HCT116 (cell line): ENCODE results near the gene DHRSX. TPM values are rescaled to one million over a fixed set of nuclear protein-coding genes. Genes with fewer than 3 reads are reported as not detected.

Experiments
- ATAC-seq: fragments of 200-7000 bp; cut with Tn5 transposase; 2 replicates; pipeline ENCODE4 v1.9.1; 2020; ENCODE audit warnings: mild to moderate bottlenecking, moderate library complexity
- BruUV-seq: library from RNA; stranded (reverse); fragments of 400-500 nt; replicated peaks from 2 replicates; lab custom pipeline; 2021; lab: Mats Ljungman, UMichigan
- CTCF ChIA-PET: fragments of 300-600 bp; sonication (Branson Sonifier 250); formaldehyde crosslinking; loops from one replicate; lab custom pipeline; 2021; ENCODE audit warnings: antibody characterized with exemption; lab: Charles Lee
- POLR2A ChIA-PET: fragments of 300-600, 350-600 bp; sonication (Branson Sonifier 250); formaldehyde crosslinking; loops from one replicate; lab custom pipeline; 2021; ENCODE audit warnings: antibody characterized with exemption; lab: Charles Lee
- RAD21 ChIA-PET, 2 experiments: fragments of 300-600 bp; sonication (Branson Sonifier 250); formaldehyde crosslinking; loops; one replicate each; lab custom pipeline; 2023; ENCODE audit warnings: low total read pairs in 2 of 2; ENCODE audit not compliant: uncharacterized antibody in 2 of 2, unreplicated experiment in 2 of 2, low non-redundant PET in 1 of 2; lab: Charles Lee
- DNase-seq: peaks from one replicate; pipeline ENCODE4 v3.0.0-alpha.2; 2010; ENCODE audit warnings: low read depth, low spot score
- H2AFZ ChIP-seq: fragments of 200-600 bp; shearing (Covaris generic), sonication (generic); 2 replicates; pipeline ENCODE4 v1.6.1; 2017; ENCODE audit warnings: low read depth, mixed run types, mixed read lengths, antibody characterized with exemption, low read length; ENCODE audit not compliant: poor library complexity, severe bottlenecking
- H3K27ac ChIP-seq: 2 replicates; pipeline ENCODE4 v1.5.1; 2012; ENCODE audit warnings: low read depth, low read length
- H3K27me3 ChIP-seq: fragments of 200-600 bp; sonication (generic); 2 replicates; pipeline ENCODE4 v1.6.1; 2016; ENCODE audit warnings: mixed run types, low read length, mixed read lengths; ENCODE audit not compliant: insufficient read depth
- H3K36me3 ChIP-seq, 2 experiments: fragments of 200-500 bp in 1 of 2; fragments of 200-600 bp in 1 of 2; sonication (Bioruptor generic) in 1 of 2; sonication (generic) in 1 of 2; 2 replicates each; pipeline versions ENCODE4 v1.5.1 to v1.6.1; 2014 to 2016; ENCODE audit warnings: low read length in 2 of 2, inconsistent platforms in 1 of 2, mixed read lengths in 1 of 2, mixed run types in 1 of 2; ENCODE audit not compliant: insufficient read depth in 2 of 2, control insufficient read depth in 1 of 2
- H3K4me1 ChIP-seq, 2 experiments: fragments of 200-600 bp in 1 of 2; sonication (generic) in 1 of 2; 2 replicates each; pipeline versions ENCODE4 v1.5.1 to v1.6.1; 2012 to 2017; ENCODE audit warnings: low read length in 2 of 2, inconsistent platforms in 1 of 2, mild to moderate bottlenecking in 1 of 2, mixed read lengths in 1 of 2, mixed run types in 1 of 2, moderate library complexity in 1 of 2; ENCODE audit not compliant: insufficient read depth in 2 of 2, control insufficient read depth in 1 of 2
- H3K4me2 ChIP-seq: fragments of 200-600 bp; sonication (generic); 2 replicates; pipeline ENCODE4 v1.6.1; 2017; ENCODE audit warnings: mixed run types, low read length, mixed read lengths
- H3K4me3 ChIP-seq, 2 experiments: fragments of 200-600 bp in 1 of 2; sonication (generic) in 1 of 2; replicated peaks in 1 of 2; 2 replicates each; pipeline ENCODE4 v1.5.1; 2011 to 2016; ENCODE audit warnings: low read length in 2 of 2, control low read depth in 1 of 2, low read depth in 1 of 2, mild to moderate bottlenecking in 1 of 2, mixed read lengths in 1 of 2, mixed run types in 1 of 2
- H3K79me2 ChIP-seq: fragments of 200-600 bp; sonication (generic); 2 replicates; pipeline ENCODE4 v1.6.1; 2017; ENCODE audit warnings: mild to moderate bottlenecking, mixed run types, low read length, moderate library complexity, mixed read lengths; ENCODE audit not compliant: insufficient read depth
- H3K9ac ChIP-seq: fragments of 200-600 bp; sonication (generic); 2 replicates; pipeline ENCODE4 v1.6.1; 2016; ENCODE audit warnings: low read length, mixed read lengths
- H3K9me2 ChIP-seq: fragments of 200-600 bp; sonication (generic), shearing (Covaris generic); 2 replicates; pipeline ENCODE4 v1.6.1; 2017; ENCODE audit warnings: mixed run types, mild to moderate bottlenecking, moderate library complexity; ENCODE audit not compliant: insufficient read depth
- H3K9me3 ChIP-seq, 2 experiments: fragments of 200-500 bp in 1 of 2; fragments of 200-600 bp in 1 of 2; sonication (Bioruptor generic) in 1 of 2; sonication (generic) in 1 of 2; 2 replicates each; pipeline ENCODE4 v1.6.1; 2014 to 2017; ENCODE audit warnings: low read length in 2 of 2, mixed read lengths in 2 of 2, inconsistent platforms in 1 of 2, low read depth in 1 of 2, mild to moderate bottlenecking in 1 of 2, mixed run types in 1 of 2, moderate library complexity in 1 of 2; ENCODE audit not compliant: control insufficient read depth in 1 of 2, insufficient read depth in 1 of 2
- H4K20me1 ChIP-seq: fragments of 200-600 bp; sonication (generic), shearing (Covaris generic); 2 replicates; pipeline ENCODE4 v1.6.1; 2017; ENCODE audit warnings: mixed run types, mild to moderate bottlenecking, moderate library complexity; ENCODE audit not compliant: insufficient read depth
- CBX3 ChIP-seq: IDR thresholded peaks from 2 replicates; pipeline ENCODE4 v1.6.1; 2012; ENCODE audit warnings: low read depth
- CEBPB ChIP-seq: IDR thresholded peaks from 2 replicates; pipeline ENCODE4 v1.6.1; 2012; ENCODE audit warnings: low read depth
- CTCF ChIP-seq, 3 experiments: fragments of 200-600 bp in 1 of 3; sonication (generic) in 1 of 3; IDR thresholded peaks in 2 of 3; conservative IDR thresholded peaks in 1 of 3; 2 replicates each; pipeline ENCODE4 v1.5.1; 2012 to 2017; ENCODE audit warnings: low read depth in 2 of 3, low read length in 2 of 3, antibody characterized with exemption in 1 of 3, borderline replicate concordance in 1 of 3, control low read depth in 1 of 3, mild to moderate bottlenecking in 1 of 3, mixed read lengths in 1 of 3, mixed run types in 1 of 3, moderate library complexity in 1 of 3; ENCODE audit not compliant: insufficient read depth in 1 of 3
- EGR1 ChIP-seq: IDR thresholded peaks from 2 replicates; pipeline ENCODE4 v1.6.1; 2012; ENCODE audit warnings: low read depth
- ELF1 ChIP-seq: IDR thresholded peaks from 2 replicates; pipeline ENCODE4 v1.6.1; 2012; ENCODE audit warnings: low read depth, borderline replicate concordance
- EZH2 ChIP-seq: fragments of 200-600 bp; sonication (generic); IDR thresholded peaks from 2 replicates; pipeline ENCODE4 v1.6.1; 2017; ENCODE audit warnings: antibody characterized with exemption, mixed run types
- EZH2phosphoT487 ChIP-seq: fragments of 200-600 bp; IDR thresholded peaks from 2 replicates; pipeline ENCODE4 v1.6.1; 2018; ENCODE audit warnings: antibody characterized with exemption, borderline replicate concordance
- FOSL1 ChIP-seq: IDR thresholded peaks from 2 replicates; pipeline ENCODE4 v1.6.1; 2012; ENCODE audit warnings: low read depth
- JUND ChIP-seq: IDR thresholded peaks from 2 replicates; pipeline ENCODE4 v1.6.1; 2012
- POLR2A ChIP-seq: IDR thresholded peaks from 2 replicates; pipeline ENCODE4 v1.7.0; 2011; ENCODE audit warnings: borderline replicate concordance; ENCODE audit not compliant: insufficient read depth, insufficient read length; ENCODE audit errors: extremely low read depth
- POLR2AphosphoS5 ChIP-seq: IDR thresholded peaks from 2 replicates; pipeline ENCODE4 v1.6.1; 2011; ENCODE audit warnings: mild to moderate bottlenecking, low read depth, low read length, moderate library complexity
- RAD21 ChIP-seq: IDR thresholded peaks from 2 replicates; pipeline ENCODE4 v1.6.1; 2012; ENCODE audit warnings: low read depth, mild to moderate bottlenecking
- SIN3A ChIP-seq: IDR thresholded peaks from 2 replicates; pipeline ENCODE4 v1.6.1; 2012; ENCODE audit warnings: low read depth
- SP1 ChIP-seq: IDR thresholded peaks from 2 replicates; pipeline ENCODE4 v1.6.1; 2012; ENCODE audit warnings: low read depth
- SRF ChIP-seq: IDR thresholded peaks from 2 replicates; pipeline ENCODE4 v1.6.1; 2012; ENCODE audit warnings: low read depth
- YY1 ChIP-seq: IDR thresholded peaks from 2 replicates; pipeline ENCODE4 v1.6.1; 2011; ENCODE audit warnings: low read length, low read depth, moderate library complexity, mild to moderate bottlenecking; ENCODE audit not compliant: insufficient replicate concordance; ENCODE audit errors: extremely low read depth
- ZBTB33 ChIP-seq: IDR thresholded peaks from 2 replicates; pipeline ENCODE4 v1.6.1; 2011; ENCODE audit warnings: mild to moderate bottlenecking, low read length, moderate library complexity; ENCODE audit not compliant: insufficient replicate concordance; ENCODE audit errors: extremely low read depth
- ZFX ChIP-seq: fragments of 450-650 bp; IDR thresholded peaks from 2 replicates; pipeline ENCODE4 v1.6.1; 2017
- ZNF274 ChIP-seq: fragments of 200-500 bp; sonication (Bioruptor generic); IDR thresholded peaks from 2 replicates; pipeline ENCODE4 v1.6.1; 2014; ENCODE audit warnings: mild to moderate bottlenecking, low read depth, low read length, inconsistent platforms
- intact Hi-C: fragments of 100-400 bp; cut with micrococcal nuclease; formaldehyde crosslinking; loops from 2 replicates; pipeline ENCODE4 v1.10.0; 2022
- total RNA-seq: library from RNA; stranded (reverse); gene quantifications from one replicate; pipeline ENCODE4 v1.2.1, GENCODE V29; 2021; ENCODE audit not compliant: unreplicated experiment
- TF ChIP-seq, protein P1 (sequence below): IDR thresholded peaks from 2 replicates; pipeline ENCODE4 v1.6.1; 2012

Gene DHRSX
- total RNA-seq, 1 experiment from 2014 or later: 11.9 TPM

GRCh38 chrX:2432298-2432863, 68.4 kb downstream of the DHRSX start:
- TF ChIP-seq CEBPB (no peak), POLR2AphosphoS5 (no peak), ZBTB33 (no peak), SRF (no peak), SIN3A (no peak), ELF1 (no peak), EZH2 (no peak), CBX3 (no peak), CTCF (IDR thresholded peaks at IDR 0.05 in 2 of 3, conservative IDR thresholded peaks at IDR 0.05 in 1 of 3; ENCODE audit: borderline replicate concordance in 1 of 3, insufficient read depth in 1 of 3, low read depth in 2 of 3, low read length in 2 of 3) (no peak), ZFX (no peak), YY1 (no peak), EGR1 (no peak), ZNF274 (no peak), POLR2A (no peak), JUND (no peak), RAD21 (no peak), EZH2phosphoT487 (no peak), FOSL1 (no peak), SP1 (no peak)
- TF ChIP-seq, protein P1, sequence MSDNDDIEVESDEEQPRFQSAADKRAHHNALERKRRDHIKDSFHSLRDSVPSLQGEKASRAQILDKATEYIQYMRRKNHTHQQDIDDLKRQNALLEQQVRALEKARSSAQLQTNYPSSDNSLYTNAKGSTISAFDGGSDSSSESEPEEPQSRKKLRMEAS: no peak
- no peaks in the 10 kb centered on the region for H3K9me2 ChIP-seq
- H2AFZ ChIP-seq: no peak overlapping the region
- no peaks in the 10 kb centered on the region for H3K79me2 ChIP-seq
- no peaks in the 10 kb centered on the region for H3K36me3 ChIP-seq
- no TSS peak for BruUV-seq
- no peaks in the 10 kb centered on the region for H3K27me3 ChIP-seq
- H3K9me3 ChIP-seq: no peaks in the 10 kb centered on the region
- H3K4me2 ChIP-seq: no peak overlapping the region
- ATAC-seq (no peak), DNase-seq (no peak)
- no peak overlapping the region for H3K27ac ChIP-seq
- H4K20me1 ChIP-seq: no peaks in the 10 kb centered on the region
- intact Hi-C loops: no loop called here
- H3K9ac ChIP-seq: no peak overlapping the region
- CTCF ChIA-PET: no interaction called here
- no peaks in the 10 kb centered on the region for H3K4me1 ChIP-seq
- RAD21 ChIA-PET: no interaction called here
- POLR2A ChIA-PET: no interaction called here
- H3K4me3 ChIP-seq: no peak overlapping the region
